Measurements from ENCODE around the gene KMT2B. TPM values are rescaled to one million over a fixed set of nuclear protein-coding genes. Genes with fewer than 3 reads are reported as not detected.

Gene KMT2B
- total and polyA plus RNA-seq, 2 experiments from 2014 or later, result 15.8 to 49.8 TPM

GRCh38 chr19:35731779-35732405 is 14.1 kb downstream of the KMT2B start:
- Histone ChIP-seq H3K4me2 (no peak overlapping the region), H3K79me2 (replicated peaks; ENCODE audit: insufficient read depth) (no peaks in the 10 kb centered on the region), H3K9me2 (ENCODE audit: insufficient read depth) (no peaks in the 10 kb centered on the region), H3F3A (replicated peaks; ENCODE audit: low read depth) (no peaks in the 10 kb centered on the region), H2AFZ (no peak overlapping the region), H3K36me3 (ENCODE audit: insufficient read depth) (peaks cover 7% of the 10 kb centered on the region; the same call in 1 of the 2 replicates), H4K20me1 (replicated peaks; ENCODE audit: insufficient read depth) (peaks cover 5% of the 10 kb centered on the region), H3K4me1 (ENCODE audit: insufficient read depth) (no peaks in the 10 kb centered on the region), H3K27ac (ENCODE audit: low read depth) (no peak overlapping the region), H3K4me3 (no peak overlapping the region), H3K27me3 (ENCODE audit: insufficient read depth) (no peaks in the 10 kb centered on the region)
- TF ChIP-seq CREB1 (CRISPR knock-in tag; IDR thresholded peaks at IDR 0.05; ENCODE audit: low read depth), result no peak
- TF ChIP-seq POLR2AphosphoS5 (IDR thresholded peaks at IDR 0.05; ENCODE audit: low read depth), result no peak
- TF ChIP-seq EZH2 (IDR thresholded peaks at IDR 0.05; ENCODE audit: low read depth, unreplicated experiment), result no peak
- no peak for TF ChIP-seq ZNF114 (CRISPR knock-in tag; IDR thresholded peaks at IDR 0.05)
- TF ChIP-seq ZNF462 (CRISPR knock-in tag; IDR thresholded peaks at IDR 0.05), result no peak
- TF ChIP-seq REST (IDR thresholded peaks at IDR 0.05; ENCODE audit: unreplicated experiment), result no peak
- no peak for TF ChIP-seq NANOG (IDR thresholded peaks at IDR 0.05; ENCODE audit: borderline replicate concordance)
- no peak for TF ChIP-seq ETS1 (IDR thresholded peaks at IDR 0.05)
- no peak for TF ChIP-seq JUNB (IDR thresholded peaks at IDR 0.05; ENCODE audit: unreplicated experiment)
- TF ChIP-seq ZNF331 (CRISPR knock-in tag; IDR thresholded peaks at IDR 0.05; ENCODE audit: low read depth), result no peak
- TF ChIP-seq EZH2phosphoT487 (IDR thresholded peaks at IDR 0.05; ENCODE audit: unreplicated experiment), result no peak
- no peak for TF ChIP-seq CTCF (conservative IDR thresholded peaks at IDR 0.05; ENCODE audit: low read depth in 2 of 2)
- no peak for TF ChIP-seq STAT1 (IDR thresholded peaks at IDR 0.05; ENCODE audit: unreplicated experiment)
- peaks cover 71% of the 10 kb centered on the region for H3K36me3 Mint-ChIP-seq (ENCODE audit: low read depth)
- ATAC-seq (no peak), DNase-seq (ENCODE audit: low spot score) (no peak)
- no peaks in the 10 kb centered on the region; the same call in 2 of the 3 replicates for H3K9me3 Mint-ChIP-seq
- H3K27me3 Mint-ChIP-seq (ENCODE audit: insufficient read depth, low read depth, poor library complexity), result peaks cover 12% of the 10 kb centered on the region
- H3K4me3 Mint-ChIP-seq, result no peak overlapping the region
- no peaks in the 10 kb centered on the region for H3K4me1 Mint-ChIP-seq
- H3K27ac Mint-ChIP-seq, result no peak overlapping the region
